ENCODE results near the gene BLACAT1.
"Not testable (repeated sequence)": the region's sequence is repeated elsewhere in the genome, so short reads cannot be mapped to it uniquely, and the experiment has no call there.

The BLACAT1 gene

GRCh38 chr1:205483372-205483771 is 27.5 kb upstream of the BLACAT1 start:
- DNase-seq, result no peak

DNA sequence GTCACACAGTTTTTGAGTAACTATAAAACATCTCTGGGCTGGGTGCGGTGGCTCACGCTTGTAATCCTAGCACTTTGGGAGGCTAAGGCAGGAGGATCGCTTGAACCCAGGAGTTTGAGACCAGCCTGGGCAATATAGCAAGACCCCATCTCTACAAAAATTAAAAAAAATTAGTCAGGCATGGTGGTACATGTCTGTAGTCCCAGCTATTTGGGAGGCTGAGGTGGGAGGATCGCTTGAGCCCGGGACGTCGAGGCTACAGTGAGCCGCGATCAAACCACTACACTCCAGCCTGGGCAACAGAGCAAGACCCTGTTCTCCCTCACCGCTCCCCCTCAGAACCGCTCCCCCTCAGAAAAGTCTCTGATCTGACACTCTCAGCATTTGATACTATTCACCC is 26.7 kb upstream of the BLACAT1 start:
- not testable (repeated sequence) for DNase-seq

- no peak for DNase-seq
Observed at GRCh38 chr1:205481629-205482151, 25.8 kb upstream of the BLACAT1 start.

DNA sequence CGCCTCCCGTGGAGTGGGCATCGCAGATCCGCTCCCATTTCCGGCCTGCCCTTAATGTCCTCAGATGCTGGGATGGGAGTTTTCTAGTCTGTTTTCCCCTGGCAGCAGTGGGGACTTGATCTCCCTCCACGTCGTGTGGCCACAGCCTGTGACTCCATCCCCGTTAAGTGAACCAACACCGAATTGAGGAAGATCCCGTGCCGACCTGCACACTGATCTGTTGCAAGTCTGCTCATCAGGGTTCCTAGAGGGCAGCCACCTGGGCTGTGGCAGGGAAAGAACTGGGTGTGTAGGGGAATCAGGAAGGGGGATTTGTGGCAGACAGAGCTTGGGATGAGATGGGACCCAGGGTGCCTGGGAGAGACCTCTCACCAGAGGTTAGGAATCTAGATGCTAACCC is 25.4 kb upstream of the BLACAT1 start:
- no peak for DNase-seq

GRCh38 chr1:205480349-205480985 is 24.6 kb upstream of the BLACAT1 start:
- no peak for DNase-seq

DNA sequence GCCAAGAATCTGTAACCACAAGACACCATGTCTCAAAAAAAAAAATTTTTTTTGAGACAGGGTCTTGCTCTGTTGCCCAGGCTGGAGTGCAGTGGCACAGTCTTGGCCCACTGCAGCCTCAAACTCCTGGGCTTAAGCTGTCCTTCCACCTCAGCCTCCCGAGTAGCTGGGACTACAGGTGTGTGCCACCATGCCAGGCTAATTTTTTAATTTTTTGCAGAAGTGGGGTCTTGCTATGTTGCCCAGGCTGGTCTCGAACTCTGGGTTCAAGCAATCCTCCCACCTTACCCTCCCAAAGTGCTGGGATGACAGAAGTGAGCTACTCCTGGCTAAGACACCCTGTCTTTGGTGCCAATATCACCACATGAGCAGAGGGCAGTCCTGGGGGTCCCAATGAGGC is 23.1 kb upstream of the BLACAT1 start:
- not testable (repeated sequence) for DNase-seq

DNA sequence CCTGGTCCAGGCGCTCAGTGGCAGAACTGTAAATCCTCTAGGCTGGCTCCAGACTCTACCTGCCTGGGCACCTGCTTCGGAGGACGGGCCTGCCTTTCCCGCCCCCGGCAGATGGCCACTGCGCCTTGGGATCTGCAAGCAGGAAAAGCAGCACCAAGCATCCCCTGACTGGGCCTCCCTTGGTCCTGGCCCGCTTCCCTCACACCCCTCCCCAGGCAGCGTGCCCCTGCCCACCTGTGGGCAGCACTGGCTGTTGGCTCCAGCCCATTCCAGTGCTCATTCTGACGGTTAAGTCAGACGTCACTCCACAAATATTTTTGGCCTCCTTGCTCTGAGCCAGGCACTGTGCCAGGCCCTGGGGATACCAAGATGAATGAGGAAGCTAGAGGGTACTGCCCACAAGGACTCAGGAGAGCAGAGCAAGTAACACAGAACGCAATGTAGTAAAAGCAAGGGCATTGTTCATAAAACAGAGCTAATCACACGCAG is 22.0 kb upstream of the BLACAT1 start:
- DNase-seq, result peak; percentile 66

- no peak for DNase-seq
Observed at GRCh38 chr1:205477121-205477758, 21.4 kb upstream of the BLACAT1 start.

DNA sequence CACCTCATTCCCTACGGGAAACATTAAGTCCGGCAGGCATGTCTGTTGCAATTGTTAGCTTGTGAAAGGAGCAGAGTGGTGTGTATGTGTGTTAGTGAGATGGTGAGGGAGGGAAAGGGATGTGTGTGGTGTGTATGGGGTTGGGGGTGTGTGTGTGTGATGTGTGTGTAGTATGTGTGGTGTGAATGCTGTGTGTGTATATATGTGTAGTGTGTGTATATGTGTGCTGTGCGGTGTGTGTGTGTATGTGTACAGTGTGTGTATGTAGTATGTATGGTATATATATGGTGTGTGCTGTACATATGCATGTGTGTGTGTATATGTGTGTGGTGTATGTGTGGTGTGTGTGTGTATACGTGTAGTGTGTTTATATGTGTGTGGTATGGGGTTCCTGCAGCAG is 20.8 kb upstream of the BLACAT1 start:
- DNase-seq, result no peak

DNA sequence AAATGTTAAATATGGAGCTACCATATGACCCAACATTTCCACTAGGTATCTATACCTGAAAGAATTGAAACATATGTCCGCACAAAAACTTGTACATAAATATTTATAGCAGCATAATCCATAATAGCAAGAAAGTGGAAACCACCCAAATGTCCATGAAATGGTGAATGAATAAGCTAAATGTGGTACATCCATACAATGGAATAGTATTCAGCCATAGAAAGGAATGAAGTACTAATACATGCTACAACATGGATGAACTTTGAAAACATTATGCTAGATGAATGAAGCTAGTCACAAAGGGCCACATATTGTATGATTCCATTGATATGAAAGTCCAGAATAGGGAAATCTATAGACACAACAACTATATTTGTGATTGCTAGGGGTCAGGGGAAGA is 20.0 kb upstream of the BLACAT1 start:
- no peak for DNase-seq

- no peak for DNase-seq
Observed at GRCh38 chr1:205474571-205474970, 18.7 kb upstream of the BLACAT1 start.

GRCh38 chr1:205473966-205474365 is 18.1 kb upstream of the BLACAT1 start:
- no peak for DNase-seq

- DNase-seq, result no peak
Observed at GRCh38 chr1:205473475-205473874, 17.6 kb upstream of the BLACAT1 start.

GRCh38 chr1:205472737-205473441 is 17.0 kb upstream of the BLACAT1 start:
- no peak for DNase-seq

DNA sequence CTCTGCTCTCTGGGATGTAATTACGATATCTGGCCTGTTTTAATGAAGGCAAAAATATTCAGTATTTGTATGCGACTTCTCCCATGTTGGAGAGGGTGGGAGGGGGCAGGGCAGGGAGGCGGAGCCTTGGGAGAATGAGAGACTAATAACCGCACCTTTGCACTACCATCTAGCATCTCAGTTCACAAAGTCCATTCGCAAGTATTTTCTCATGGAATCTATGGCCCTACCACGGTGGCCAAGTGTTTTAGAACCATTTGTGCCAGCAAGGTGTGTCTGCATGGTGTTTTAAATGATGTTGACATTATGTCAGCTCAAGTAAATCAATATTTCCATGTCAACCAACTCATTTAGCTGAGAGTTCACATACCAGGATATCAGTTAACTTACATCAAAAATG is 14.3 kb upstream of the BLACAT1 start:
- no peak for DNase-seq

DNA sequence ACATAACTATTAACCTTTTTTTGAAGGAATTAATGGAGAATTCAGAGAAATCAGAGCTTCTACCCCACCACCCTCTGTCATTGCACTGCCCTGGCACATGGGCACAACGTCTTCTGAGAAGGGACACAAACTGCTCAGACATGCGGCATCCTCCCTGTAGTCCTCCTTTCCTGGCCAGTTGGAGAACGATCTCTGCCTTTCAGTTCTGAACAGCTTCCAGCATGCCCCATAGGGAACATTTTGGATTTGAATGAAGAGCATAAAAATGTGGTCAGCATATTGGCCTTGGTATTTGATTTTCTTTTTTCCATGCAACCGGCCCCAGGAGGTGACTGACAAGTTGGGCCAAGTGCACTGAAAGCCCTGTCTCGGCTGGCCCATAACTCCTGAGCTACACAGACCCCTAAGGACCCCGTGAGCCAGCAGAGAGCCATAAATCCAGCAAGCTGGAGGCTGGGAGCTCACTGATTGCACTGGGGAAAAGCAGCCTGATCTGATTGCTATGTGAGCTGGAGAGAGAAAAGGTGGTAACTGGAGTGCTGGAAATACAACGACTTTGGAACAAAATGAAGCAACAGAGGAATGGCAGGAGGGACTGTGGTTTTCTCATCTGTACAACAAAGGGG is 10.9 kb upstream of the BLACAT1 start:
- peak; percentile 50 for DNase-seq

- no peak for DNase-seq
Observed at GRCh38 chr1:205465392-205465791, 9.5 kb upstream of the BLACAT1 start.

DNA sequence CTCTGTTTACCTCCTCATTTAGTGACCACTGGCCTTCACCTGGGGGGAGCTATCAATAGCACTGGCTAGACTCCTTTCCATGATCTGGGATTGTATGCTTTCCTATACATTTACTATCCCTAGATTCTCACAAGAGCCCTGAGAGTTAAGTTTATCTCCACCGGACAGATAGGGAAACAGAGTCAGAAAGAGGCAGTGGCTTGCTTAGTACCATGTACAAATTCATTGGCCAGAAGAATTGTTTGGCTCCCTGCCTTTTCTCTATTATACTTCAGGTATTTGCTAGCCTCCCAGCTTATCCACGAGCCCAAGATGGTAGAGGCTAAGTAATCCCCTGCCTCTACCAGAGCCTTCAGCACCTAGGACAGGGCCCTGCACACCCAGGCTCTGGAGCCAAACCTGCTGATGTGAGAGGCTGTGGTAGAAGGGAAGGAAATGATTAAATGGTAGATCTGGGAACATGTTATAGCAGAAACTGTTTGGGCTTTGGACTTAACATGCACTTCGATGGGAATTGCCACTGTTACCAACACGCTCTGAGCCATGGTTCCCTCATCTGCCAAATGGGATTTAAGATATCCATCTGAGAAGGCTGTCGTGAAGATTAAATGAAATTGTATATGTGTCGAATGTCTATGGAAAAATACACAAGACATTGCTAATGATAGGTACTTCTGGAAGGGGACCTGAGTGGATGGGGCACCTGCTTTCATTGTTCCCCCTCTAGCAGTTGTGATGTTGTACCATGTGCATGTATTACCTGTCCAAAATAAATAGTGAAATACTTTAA is 3.1 kb upstream of the BLACAT1 start:
- DNase-seq, result peak; percentile 76

GRCh38 chr1:205456868-205457745 is 1.3 kb upstream of the BLACAT1 start:
- no peak for DNase-seq

GRCh38 chr1:205456383-205456867 is 580 bp upstream of the BLACAT1 start:
- DNase-seq, result no peak

DNA sequence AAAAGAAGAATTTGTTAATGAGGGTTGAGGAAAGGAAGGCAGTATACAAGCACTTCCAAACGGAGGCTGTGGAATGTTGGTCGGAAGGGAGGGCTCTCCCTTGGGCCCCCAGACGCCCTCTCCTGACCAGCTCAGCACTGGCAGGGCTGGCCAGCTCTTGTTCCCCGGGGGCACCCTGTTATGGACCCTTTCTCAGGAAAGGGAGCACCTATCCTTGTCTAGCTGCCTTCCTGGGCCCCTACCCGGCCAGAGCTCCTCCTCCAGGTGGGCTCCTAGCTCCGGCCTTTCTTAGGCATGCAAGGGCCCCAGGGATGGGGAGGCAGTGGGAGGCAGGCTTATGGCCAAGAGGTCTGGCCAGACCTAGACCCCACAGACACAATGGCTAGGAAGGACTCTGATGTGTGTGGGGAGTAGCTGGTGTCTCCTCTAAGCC is 926 bp downstream of the BLACAT1 start:
- DNase-seq, result no peak

Data from right hindlimb (tissue), 1 donor.